MCF 10A (cell line): ENCODE measurements around the gene ANK2. TPM values are rescaled to one million over a fixed set of nuclear protein-coding genes. Genes with fewer than 3 reads are reported as not detected.
A peak's percentile ranks its signal among the peaks of the same experiment; 100 is the strongest.

Experiments used
- BruUV-seq: library from RNA; stranded (reverse); fragments of 400-500 nt; replicated peaks from 2 replicates; lab custom pipeline; 2021; lab: Mats Ljungman, UMichigan
- CTCF ChIA-PET: fragments of 300-600 bp; sonication (Branson Sonifier 250); formaldehyde crosslinking; extraction: SDS; loops from one replicate; lab custom pipeline; 2021; ENCODE audit warnings: antibody characterized with exemption, inconsistent platforms; lab: Yijun Ruan, JAX
- POLR2A ChIA-PET: fragments of 300-600, 350-650 bp; sonication (Branson Sonifier 250); formaldehyde crosslinking; extraction: SDS; loops from one replicate; lab custom pipeline; 2020; ENCODE audit warnings: antibody characterized with exemption, inconsistent platforms; lab: Yijun Ruan, JAX
- DNase-seq: peaks from one replicate; pipeline ENCODE4 v3.0.0-alpha.2; 2018; ENCODE audit not compliant: unreplicated experiment
- H3K27ac Mint-ChIP-seq: one replicate; pipeline ENCODE4 v1.8.0; 2022; ENCODE audit warnings: mild to moderate bottlenecking, low read depth, mixed read lengths; ENCODE audit not compliant: unreplicated experiment
- H3K27me3 Mint-ChIP-seq: one replicate; pipeline ENCODE4 v1.8.0; 2022; ENCODE audit warnings: mixed read lengths; ENCODE audit not compliant: insufficient read depth, unreplicated experiment
- H3K36me3 Mint-ChIP-seq: one replicate; pipeline ENCODE4 v1.8.0; 2022; ENCODE audit warnings: mild to moderate bottlenecking, moderate library complexity, mixed read lengths; ENCODE audit not compliant: insufficient read depth, unreplicated experiment
- H3K4me1 Mint-ChIP-seq: one replicate; pipeline ENCODE4 v1.8.0; 2022; ENCODE audit warnings: mixed read lengths; ENCODE audit not compliant: insufficient read depth, unreplicated experiment
- H3K4me3 Mint-ChIP-seq: one replicate; pipeline ENCODE4 v1.8.0; 2022; ENCODE audit warnings: mild to moderate bottlenecking, moderate library complexity, mixed read lengths; ENCODE audit not compliant: unreplicated experiment
- H3K9me3 Mint-ChIP-seq: one replicate; pipeline ENCODE4 v1.8.0; 2022; ENCODE audit warnings: mixed read lengths; ENCODE audit not compliant: unreplicated experiment
- CTCF ChIP-seq: fragments of 200-600 bp; IDR thresholded peaks from one replicate; pipeline ENCODE4 v1.8.0; 2022; ENCODE audit warnings: antibody characterized with exemption, mild to moderate bottlenecking; ENCODE audit not compliant: unreplicated experiment
- intact Hi-C: fragments of 100-400 bp; cut with micrococcal nuclease; formaldehyde crosslinking; loops from 2 replicates; pipeline ENCODE4 v1.14.1; 2022
- total RNA-seq: library from RNA; stranded (reverse); gene quantifications from 2 replicates; pipeline ENCODE4 v1.2.3, GENCODE V29; 2022

ANK2 gene
- total RNA-seq, 1 experiment from 2014 or later, result 37.4 TPM

GRCh38 chr4:113350576-113350975 lies 301.1 kb downstream of the ANK2 start:
- peaks cover 5% of the 10 kb centered on the region for H3K36me3 Mint-ChIP-seq
- peaks cover 19% of the 10 kb centered on the region for H3K4me1 Mint-ChIP-seq
- no peaks in the 10 kb centered on the region for H3K9me3 Mint-ChIP-seq
- no TSS peak for BruUV-seq
- POLR2A ChIA-PET, result no interaction called here
- DNase-seq, result no peak
- intact Hi-C loops, result loop anchor here (10.0 kb wide), 1 partner anchor 56 kb away; no protein-coding TSS in a partner anchor
- CTCF ChIA-PET, result interaction anchor here (0.8 to 1.1 kb wide), 2 partner anchors 56 to 245 kb away, joined by 3 to 5 read pairs; no protein-coding TSS in a partner anchor
- no peak overlapping the region for H3K27ac Mint-ChIP-seq
- no peak overlapping the region for H3K4me3 Mint-ChIP-seq
- no peaks in the 10 kb centered on the region for H3K27me3 Mint-ChIP-seq
- no peak for TF ChIP-seq CTCF

DNA sequence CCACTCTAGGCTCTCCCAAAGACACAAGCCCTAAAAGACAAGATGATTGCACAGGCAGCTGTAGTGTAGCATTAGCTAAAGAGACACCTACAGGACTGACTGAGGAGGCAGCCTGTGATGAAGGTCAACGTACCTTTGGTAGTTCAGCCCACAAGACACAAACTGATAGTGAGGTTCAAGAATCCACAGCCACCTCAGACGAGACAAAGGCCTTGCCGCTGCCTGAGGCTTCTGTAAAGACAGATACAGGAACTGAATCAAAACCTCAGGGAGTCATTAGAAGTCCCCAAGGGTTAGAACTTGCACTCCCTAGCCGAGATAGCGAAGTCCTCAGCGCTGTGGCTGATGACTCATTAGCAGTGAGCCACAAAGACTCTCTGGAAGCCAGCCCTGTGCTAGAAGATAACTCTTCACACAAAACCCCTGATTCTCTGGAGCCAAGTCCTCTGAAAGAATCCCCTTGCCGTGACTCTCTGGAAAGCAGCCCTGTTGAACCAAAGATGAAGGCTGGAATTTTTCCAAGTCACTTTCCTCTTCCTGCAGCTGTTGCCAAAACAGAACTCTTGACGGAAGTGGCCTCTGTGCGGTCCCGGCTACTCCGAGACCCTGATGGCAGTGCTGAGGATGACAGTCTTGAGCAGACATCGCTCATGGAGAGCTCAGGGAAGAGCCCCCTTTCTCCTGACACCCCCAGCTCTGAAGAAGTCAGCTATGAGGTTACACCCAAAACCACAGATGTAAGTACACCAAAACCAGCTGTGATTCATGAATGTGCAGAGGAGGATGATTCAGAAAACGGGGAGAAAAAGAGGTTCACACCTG lies 306.3 kb downstream of the ANK2 start:
- Mint-ChIP-seq H3K9me3 (peaks cover 14% of the 10 kb centered on the region), H3K4me3 (peak overlapping the region; percentile 59), H3K27ac (peak overlapping the region; percentile 5), H3K36me3 (peaks cover 7% of the 10 kb centered on the region), H3K27me3 (no peaks in the 10 kb centered on the region), H3K4me1 (peaks cover 28% of the 10 kb centered on the region)
- intact Hi-C loops, result loop anchor here (10.0 kb wide), 1 partner anchor 61 kb away; no protein-coding TSS in a partner anchor
- no TSS peak for BruUV-seq
- DNase-seq, result peak; percentile 87
- POLR2A ChIA-PET, result interaction anchor here (1.8 kb wide), 1 partner anchor 35 kb away, joined by 3 read pairs; no protein-coding TSS in a partner anchor
- CTCF ChIA-PET, result interaction anchor here (0.5 to 1.6 kb wide), 3 partner anchors 25 to 80 kb away, joined by 4 to 8 read pairs (median 5); no protein-coding TSS in a partner anchor
- no peak for TF ChIP-seq CTCF

DNA sequence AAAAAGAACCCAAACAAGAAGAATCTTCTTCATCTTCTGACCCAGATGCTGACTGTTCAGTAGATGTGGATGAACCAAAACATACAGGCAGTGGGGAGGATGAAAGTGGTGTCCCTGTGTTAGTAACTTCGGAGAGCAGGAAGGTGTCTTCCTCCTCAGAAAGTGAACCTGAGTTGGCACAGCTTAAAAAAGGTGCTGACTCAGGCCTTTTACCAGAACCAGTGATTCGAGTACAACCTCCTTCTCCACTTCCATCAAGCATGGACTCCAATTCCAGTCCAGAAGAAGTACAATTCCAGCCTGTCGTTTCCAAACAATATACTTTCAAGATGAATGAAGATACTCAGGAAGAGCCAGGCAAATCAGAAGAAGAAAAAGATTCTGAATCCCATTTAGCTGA lies 307.0 kb downstream of the ANK2 start:
- no TSS peak for BruUV-seq
- H3K36me3 Mint-ChIP-seq, result peaks cover 7% of the 10 kb centered on the region

More for the DNA sequence above, 307.0 kb downstream of the ANK2 start:
- CTCF ChIA-PET, result interaction anchor here (1.6 kb wide), 1 partner anchor 77 kb away, joined by 8 read pairs; no protein-coding TSS in a partner anchor
- Mint-ChIP-seq H3K9me3 (peaks cover 14% of the 10 kb centered on the region), H3K4me1 (peaks cover 28% of the 10 kb centered on the region), H3K27me3 (no peaks in the 10 kb centered on the region), H3K4me3 (no peak overlapping the region), H3K27ac (peak overlapping the region; percentile 5)
- DNase-seq, result no peak
- POLR2A ChIA-PET, result interaction anchor here (1.8 kb wide), 1 partner anchor 36 kb away, joined by 3 read pairs; no protein-coding TSS in a partner anchor
- intact Hi-C loops, result loop anchor here (10.0 kb wide), 1 partner anchor 62 kb away; no protein-coding TSS in a partner anchor
- TF ChIP-seq CTCF, result no peak
